ENCODE measurements around the gene DMAC2. TPM values are rescaled to one million over a fixed set of nuclear protein-coding genes. Genes with fewer than 3 reads are reported as not detected.
A peak's percentile ranks its signal among the peaks of the same experiment; 100 is the strongest.
"Not testable (repeated sequence)": the region's sequence is repeated elsewhere in the genome, so short reads cannot be mapped to it uniquely, and the experiment has no call there.

Gene DMAC2
- total RNA-seq, 1 experiment from 2014 or later = 77.6 TPM

DNA sequence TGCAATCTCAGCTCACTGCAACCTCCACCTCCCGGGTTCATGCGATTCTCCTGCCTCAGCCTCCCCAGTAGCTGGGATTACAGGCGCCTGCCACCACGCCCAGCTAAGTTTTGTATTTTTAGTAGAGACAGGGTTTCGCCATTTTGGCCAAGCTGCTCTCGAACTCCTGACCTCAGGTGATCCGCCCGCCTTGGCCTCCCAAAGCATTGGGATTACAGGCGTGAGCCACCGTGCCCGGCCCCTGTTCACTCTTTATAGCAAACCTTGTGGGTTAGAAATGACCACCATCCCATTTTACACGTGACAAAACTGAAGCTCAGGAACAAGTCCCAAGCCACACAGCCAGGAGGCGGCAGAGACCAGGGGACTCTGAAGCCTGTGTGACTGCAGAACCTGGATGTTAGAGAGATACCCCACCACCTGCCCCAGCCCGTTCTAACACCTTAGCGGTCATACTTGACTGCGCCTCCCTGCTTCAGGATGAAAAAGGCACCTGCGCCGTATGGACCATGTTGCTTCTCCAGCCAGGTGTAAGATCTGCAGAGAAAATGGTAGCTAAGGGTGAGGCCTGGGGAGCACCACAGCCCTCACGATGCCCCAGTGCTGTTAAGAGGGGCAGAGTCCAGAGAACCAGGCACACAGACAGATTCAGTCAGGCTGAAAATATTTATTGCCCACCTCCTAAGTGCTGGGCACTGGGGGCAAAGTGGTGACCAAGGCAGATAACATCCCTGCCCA, 3.6 kb downstream of the DMAC2 start (continued):
- TF ChIP-seq, protein P1, sequence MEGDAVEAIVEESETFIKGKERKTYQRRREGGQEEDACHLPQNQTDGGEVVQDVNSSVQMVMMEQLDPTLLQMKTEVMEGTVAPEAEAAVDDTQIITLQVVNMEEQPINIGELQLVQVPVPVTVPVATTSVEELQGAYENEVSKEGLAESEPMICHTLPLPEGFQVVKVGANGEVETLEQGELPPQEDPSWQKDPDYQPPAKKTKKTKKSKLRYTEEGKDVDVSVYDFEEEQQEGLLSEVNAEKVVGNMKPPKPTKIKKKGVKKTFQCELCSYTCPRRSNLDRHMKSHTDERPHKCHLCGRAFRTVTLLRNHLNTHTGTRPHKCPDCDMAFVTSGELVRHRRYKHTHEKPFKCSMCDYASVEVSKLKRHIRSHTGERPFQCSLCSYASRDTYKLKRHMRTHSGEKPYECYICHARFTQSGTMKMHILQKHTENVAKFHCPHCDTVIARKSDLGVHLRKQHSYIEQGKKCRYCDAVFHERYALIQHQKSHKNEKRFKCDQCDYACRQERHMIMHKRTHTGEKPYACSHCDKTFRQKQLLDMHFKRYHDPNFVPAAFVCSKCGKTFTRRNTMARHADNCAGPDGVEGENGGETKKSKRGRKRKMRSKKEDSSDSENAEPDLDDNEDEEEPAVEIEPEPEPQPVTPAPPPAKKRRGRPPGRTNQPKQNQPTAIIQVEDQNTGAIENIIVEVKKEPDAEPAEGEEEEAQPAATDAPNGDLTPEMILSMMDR (IDR thresholded peaks at IDR 0.05) = no peak
- TF ChIP-seq MYBL2 (CRISPR knock-in tag; IDR thresholded peaks at IDR 0.05) (no peak), ZNF121 (CRISPR knock-in tag; IDR thresholded peaks at IDR 0.05) (no peak)

DNA sequence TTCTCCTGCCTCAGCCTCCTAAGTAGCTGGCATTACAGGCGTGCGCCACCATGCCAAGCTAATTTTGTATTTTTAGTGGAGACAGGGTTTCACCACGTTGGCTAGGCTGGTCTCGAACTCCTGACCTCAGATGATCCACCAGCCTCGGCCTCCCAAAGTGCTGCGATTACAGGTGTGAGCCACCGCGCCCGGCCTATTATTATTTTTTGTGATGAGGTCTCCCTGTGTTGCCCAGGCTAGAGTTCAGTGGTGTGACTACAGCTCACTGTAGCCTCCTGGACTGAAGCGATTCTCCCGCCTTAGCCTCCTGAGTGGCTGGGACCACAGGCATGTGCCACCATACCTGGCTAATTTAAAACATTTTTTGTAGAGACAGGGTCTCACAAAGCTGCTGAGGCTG, 4.3 kb downstream of the DMAC2 start:
- H3K9me3 Mint-ChIP-seq; DNase-seq (ENCODE audit: low spot score); H3K27me3 Mint-ChIP-seq (ENCODE audit: low read depth); H3K27ac Mint-ChIP-seq; H3K4me3 Mint-ChIP-seq; H3K4me1 Mint-ChIP-seq; ATAC-seq: not testable (repeated sequence)
- ChIA-PET CTCF (interaction anchor here (1.0 to 1.3 kb wide), 2 partner anchors 12 to 128 kb away, joined by 3 to 7 read pairs; no protein-coding TSS in a partner anchor), POLR2A (interaction anchor here (0.6 kb wide), 1 partner anchor 54 kb away, joined by 4 read pairs; no protein-coding TSS in a partner anchor)
- peaks cover 25% of the 10 kb centered on the region for H3K36me3 Mint-ChIP-seq

DNA sequence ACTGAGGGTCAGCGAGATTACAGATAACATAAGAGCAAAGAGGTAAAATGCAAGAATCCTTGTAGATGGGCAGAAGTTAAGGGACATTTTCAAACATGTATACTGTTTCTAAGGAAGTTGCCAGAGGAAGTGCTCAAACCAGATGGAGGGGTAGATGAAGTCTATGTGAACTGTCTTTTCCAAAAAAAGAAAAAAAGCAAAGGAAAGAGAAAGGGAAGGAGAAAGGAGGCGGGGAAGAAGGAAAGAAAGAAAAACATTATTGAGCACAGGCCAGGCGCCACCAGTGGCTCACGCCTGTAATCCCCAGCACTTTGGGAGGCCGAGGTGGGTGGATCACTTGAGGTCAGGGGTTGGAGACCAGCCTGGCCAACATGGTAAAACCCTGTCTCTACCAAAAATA, 5.3 kb downstream of the DMAC2 start:
- ChIA-PET POLR2A (no interaction called here), CTCF (no interaction called here)
- no peak for TF ChIP-seq JAZF1 (CRISPR knock-in tag; IDR thresholded peaks at IDR 0.05)
- Mint-ChIP-seq H3K4me1 (peaks cover 5% of the 10 kb centered on the region), H3K27me3 (ENCODE audit: low read depth) (no peaks in the 10 kb centered on the region; the same call in 1 of the 2 replicates), H3K4me3 (no peak overlapping the region), H3K9me3 (no peaks in the 10 kb centered on the region), H3K27ac (no peak overlapping the region), H3K36me3 (peaks cover 25% of the 10 kb centered on the region)
- no peak for ATAC-seq
- no peak for DNase-seq (ENCODE audit: low spot score)

DNA sequence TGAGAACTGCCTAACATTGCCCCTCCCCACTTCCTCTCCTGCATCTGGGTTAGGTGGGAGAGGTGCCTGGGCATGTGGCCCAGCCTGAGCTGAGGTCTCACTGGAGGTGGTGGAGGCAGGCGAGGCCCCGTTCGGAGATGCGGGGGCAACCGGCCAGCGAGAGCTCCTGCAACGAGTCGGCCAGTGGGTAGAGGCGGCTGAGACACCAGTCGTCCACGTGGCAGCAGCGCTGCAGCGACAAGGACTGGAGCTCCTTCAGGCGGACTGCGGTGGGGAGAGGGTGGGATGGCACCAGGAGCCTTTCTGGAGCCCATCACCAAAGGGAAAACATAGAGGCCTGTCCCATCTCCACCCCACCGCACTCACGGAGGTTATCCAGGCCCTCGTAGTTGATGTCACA, 6.5 kb downstream of the DMAC2 start:
- POLR2A ChIA-PET = no interaction called here
- CTCF ChIA-PET = interaction anchor here (0.6 to 1.0 kb wide), 2 partner anchors 10 to 131 kb away, joined by 3 to 4 read pairs; no protein-coding TSS in a partner anchor
- Mint-ChIP-seq H3K4me1 (peaks cover 11% of the 10 kb centered on the region), H3K4me3 (no peak overlapping the region), H3K27ac (peak overlapping the region; percentile 19; the same call in 1 of the 2 replicates), H3K27me3 (ENCODE audit: low read depth) (no peaks in the 10 kb centered on the region; the same call in 1 of the 2 replicates), H3K9me3 (no peaks in the 10 kb centered on the region), H3K36me3 (peaks cover 25% of the 10 kb centered on the region)
- TF ChIP-seq, protein P2, sequence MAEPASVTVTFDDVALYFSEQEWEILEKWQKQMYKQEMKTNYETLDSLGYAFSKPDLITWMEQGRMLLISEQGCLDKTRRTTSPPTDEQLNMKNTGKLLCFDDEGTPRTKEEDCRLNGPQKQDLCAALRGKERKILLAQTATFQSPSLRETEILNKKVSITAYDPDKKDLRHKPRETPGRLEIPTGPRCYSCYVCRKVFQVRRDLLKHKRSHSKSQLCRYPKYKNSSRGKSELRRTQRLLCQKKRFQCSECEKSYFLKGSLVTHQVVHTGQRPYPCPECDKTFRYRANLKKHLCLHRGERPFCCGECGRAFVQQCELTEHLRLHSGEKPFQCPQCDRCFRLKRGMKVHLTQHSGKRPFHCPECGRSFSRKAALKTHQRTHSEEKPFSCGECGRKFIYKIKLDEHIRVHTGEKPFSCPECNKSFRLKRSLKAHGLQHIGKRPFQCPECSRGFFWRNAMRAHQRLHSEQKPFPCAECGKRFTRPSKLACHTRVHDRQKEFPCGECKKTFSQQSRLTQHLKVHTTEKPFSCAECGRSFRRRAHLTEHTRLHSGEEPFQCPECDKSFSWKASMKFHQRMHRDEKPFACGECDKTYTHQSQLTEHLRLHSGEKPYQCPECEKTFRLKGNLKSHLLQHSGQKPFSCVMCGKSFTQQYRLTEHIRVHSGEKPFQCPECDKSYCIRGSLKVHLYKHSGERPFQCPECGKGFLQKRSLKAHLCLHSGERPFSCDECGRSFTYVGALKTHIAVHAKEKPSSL (CRISPR knock-in tag; conservative IDR thresholded peaks at IDR 0.05) = no peak
- TF ChIP-seq, protein P3, sequence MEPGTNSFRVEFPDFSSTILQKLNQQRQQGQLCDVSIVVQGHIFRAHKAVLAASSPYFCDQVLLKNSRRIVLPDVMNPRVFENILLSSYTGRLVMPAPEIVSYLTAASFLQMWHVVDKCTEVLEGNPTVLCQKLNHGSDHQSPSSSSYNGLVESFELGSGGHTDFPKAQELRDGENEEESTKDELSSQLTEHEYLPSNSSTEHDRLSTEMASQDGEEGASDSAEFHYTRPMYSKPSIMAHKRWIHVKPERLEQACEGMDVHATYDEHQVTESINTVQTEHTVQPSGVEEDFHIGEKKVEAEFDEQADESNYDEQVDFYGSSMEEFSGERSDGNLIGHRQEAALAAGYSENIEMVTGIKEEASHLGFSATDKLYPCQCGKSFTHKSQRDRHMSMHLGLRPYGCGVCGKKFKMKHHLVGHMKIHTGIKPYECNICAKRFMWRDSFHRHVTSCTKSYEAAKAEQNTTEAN (CRISPR knock-in tag; IDR thresholded peaks at IDR 0.05) = no peak
- no peak for TF ChIP-seq FOXK1 (CRISPR knock-in tag; IDR thresholded peaks at IDR 0.05)
- TF ChIP-seq, protein P4, sequence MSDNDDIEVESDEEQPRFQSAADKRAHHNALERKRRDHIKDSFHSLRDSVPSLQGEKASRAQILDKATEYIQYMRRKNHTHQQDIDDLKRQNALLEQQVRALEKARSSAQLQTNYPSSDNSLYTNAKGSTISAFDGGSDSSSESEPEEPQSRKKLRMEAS (CRISPR knock-in tag; IDR thresholded peaks at IDR 0.05) = no peak
- TF ChIP-seq ZNF121 (CRISPR knock-in tag; IDR thresholded peaks at IDR 0.05) = no peak
- TF ChIP-seq, protein P5, sequence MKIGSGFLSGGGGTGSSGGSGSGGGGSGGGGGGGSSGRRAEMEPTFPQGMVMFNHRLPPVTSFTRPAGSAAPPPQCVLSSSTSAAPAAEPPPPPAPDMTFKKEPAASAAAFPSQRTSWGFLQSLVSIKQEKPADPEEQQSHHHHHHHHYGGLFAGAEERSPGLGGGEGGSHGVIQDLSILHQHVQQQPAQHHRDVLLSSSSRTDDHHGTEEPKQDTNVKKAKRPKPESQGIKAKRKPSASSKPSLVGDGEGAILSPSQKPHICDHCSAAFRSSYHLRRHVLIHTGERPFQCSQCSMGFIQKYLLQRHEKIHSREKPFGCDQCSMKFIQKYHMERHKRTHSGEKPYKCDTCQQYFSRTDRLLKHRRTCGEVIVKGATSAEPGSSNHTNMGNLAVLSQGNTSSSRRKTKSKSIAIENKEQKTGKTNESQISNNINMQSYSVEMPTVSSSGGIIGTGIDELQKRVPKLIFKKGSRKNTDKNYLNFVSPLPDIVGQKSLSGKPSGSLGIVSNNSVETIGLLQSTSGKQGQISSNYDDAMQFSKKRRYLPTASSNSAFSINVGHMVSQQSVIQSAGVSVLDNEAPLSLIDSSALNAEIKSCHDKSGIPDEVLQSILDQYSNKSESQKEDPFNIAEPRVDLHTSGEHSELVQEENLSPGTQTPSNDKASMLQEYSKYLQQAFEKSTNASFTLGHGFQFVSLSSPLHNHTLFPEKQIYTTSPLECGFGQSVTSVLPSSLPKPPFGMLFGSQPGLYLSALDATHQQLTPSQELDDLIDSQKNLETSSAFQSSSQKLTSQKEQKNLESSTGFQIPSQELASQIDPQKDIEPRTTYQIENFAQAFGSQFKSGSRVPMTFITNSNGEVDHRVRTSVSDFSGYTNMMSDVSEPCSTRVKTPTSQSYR (CRISPR knock-in tag; IDR thresholded peaks at IDR 0.05) = no peak
- no peak for TF ChIP-seq NR2C2 (CRISPR knock-in tag; IDR thresholded peaks at IDR 0.05)
- TF ChIP-seq, protein P6, sequence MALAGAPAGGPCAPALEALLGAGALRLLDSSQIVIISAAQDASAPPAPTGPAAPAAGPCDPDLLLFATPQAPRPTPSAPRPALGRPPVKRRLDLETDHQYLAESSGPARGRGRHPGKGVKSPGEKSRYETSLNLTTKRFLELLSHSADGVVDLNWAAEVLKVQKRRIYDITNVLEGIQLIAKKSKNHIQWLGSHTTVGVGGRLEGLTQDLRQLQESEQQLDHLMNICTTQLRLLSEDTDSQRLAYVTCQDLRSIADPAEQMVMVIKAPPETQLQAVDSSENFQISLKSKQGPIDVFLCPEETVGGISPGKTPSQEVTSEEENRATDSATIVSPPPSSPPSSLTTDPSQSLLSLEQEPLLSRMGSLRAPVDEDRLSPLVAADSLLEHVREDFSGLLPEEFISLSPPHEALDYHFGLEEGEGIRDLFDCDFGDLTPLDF (CRISPR knock-in tag; IDR thresholded peaks at IDR 0.05) = no peak
- TF ChIP-seq, protein P7, sequence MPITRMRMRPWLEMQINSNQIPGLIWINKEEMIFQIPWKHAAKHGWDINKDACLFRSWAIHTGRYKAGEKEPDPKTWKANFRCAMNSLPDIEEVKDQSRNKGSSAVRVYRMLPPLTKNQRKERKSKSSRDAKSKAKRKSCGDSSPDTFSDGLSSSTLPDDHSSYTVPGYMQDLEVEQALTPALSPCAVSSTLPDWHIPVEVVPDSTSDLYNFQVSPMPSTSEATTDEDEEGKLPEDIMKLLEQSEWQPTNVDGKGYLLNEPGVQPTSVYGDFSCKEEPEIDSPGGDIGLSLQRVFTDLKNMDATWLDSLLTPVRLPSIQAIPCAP (CRISPR knock-in tag; IDR thresholded peaks at IDR 0.05) = no peak
- no peak for TF ChIP-seq PRRX2 (CRISPR knock-in tag; IDR thresholded peaks at IDR 0.05)
- TF ChIP-seq CREM (CRISPR knock-in tag; IDR thresholded peaks at IDR 0.05) = no peak
- TF ChIP-seq TP53 (CRISPR knock-in tag; IDR thresholded peaks at IDR 0.05) = no peak
- DNase-seq (ENCODE audit: low spot score) (no peak), ATAC-seq (no peak)
